GM12878 (cell line): Measurements from ENCODE around the gene MGLL. TPM values are rescaled to one million over a fixed set of nuclear protein-coding genes. Genes with fewer than 3 reads are reported as not detected.

ENCODE experiments used
- ATAC-seq: fragments of 200-7000 bp; cut with Tn5 transposase; 3 replicates; pipeline ENCODE4 v1.9.1; 2020; ENCODE audit warnings: mild to moderate bottlenecking, moderate library complexity
- BruUV-seq: library from RNA; stranded (reverse); fragments of 400-500 nt; replicated peaks from 2 replicates; lab custom pipeline; 2021; lab: Mats Ljungman, UMichigan
- CTCF ChIA-PET: fragments of 300-600 bp; sonication (Branson Sonifier 250); formaldehyde crosslinking; extraction: SDS; loops from one replicate; lab custom pipeline; 2021; ENCODE audit warnings: inconsistent platforms; lab: Yijun Ruan, JAX
- POLR2A ChIA-PET: fragments of 350-600 bp; formaldehyde crosslinking; extraction: SDS; loops from one replicate; lab custom pipeline; 2021; ENCODE audit warnings: inconsistent platforms; lab: Charles Lee
- RAD21 ChIA-PET: fragments of 300-600 bp; sonication (Branson Sonifier 250); formaldehyde crosslinking; loops from one replicate; lab custom pipeline; 2023; ENCODE audit warnings: antibody characterized with exemption; ENCODE audit not compliant: unreplicated experiment; lab: Charles Lee
- SMC1A ChIA-PET: fragments of 300-600 bp; sonication (Branson Sonifier 250); formaldehyde crosslinking; loops from one replicate; lab custom pipeline; 2023; ENCODE audit not compliant: unreplicated experiment, uncharacterized antibody; lab: Charles Lee
- DNase-seq: peaks from one replicate; pipeline ENCODE4 v3.0.0-alpha.2; 2011; ENCODE audit warnings: low read depth, low spot score
- FAIRE-seq: peaks from 3 replicates; lab custom pipeline; 2011; peaks lifted over from hg19 to GRCh38; lab: Jason Lieb, UNC
- H2AFZ ChIP-seq: 2 replicates; pipeline ENCODE4 v1.6.0; 2011; ENCODE audit warnings: low read depth, low read length, control low read depth; ENCODE audit not compliant: control insufficient read depth
- H3K27ac ChIP-seq: 2 replicates; pipeline ENCODE4 v1.5.1; 2011; ENCODE audit warnings: control low read depth; ENCODE audit not compliant: control insufficient read depth, insufficient read depth
- H3K27me3 ChIP-seq, 2 experiments: replicated peaks in 1 of 2; 2 replicates each; pipeline versions ENCODE4 v1.6.0 to v1.6.1; 2011; ENCODE audit warnings: low read length in 1 of 2; ENCODE audit not compliant: control insufficient read depth in 2 of 2, insufficient read depth in 2 of 2
- H3K36me3 ChIP-seq, 2 experiments: 2 replicates each; pipeline ENCODE4 v1.5.1; 2011; ENCODE audit warnings: low read length in 1 of 2; ENCODE audit not compliant: control insufficient read depth in 2 of 2, insufficient read depth in 2 of 2
- H3K4me1 ChIP-seq: 2 replicates; pipeline ENCODE4 v1.6.1; 2011; ENCODE audit warnings: mild to moderate bottlenecking, low read length, moderate library complexity, mixed read lengths; ENCODE audit not compliant: control insufficient read depth, insufficient read depth
- H3K4me2 ChIP-seq: 2 replicates; pipeline ENCODE4 v1.6.0; 2011; ENCODE audit warnings: control low read depth; ENCODE audit not compliant: control insufficient read depth, insufficient read depth
- H3K4me3 ChIP-seq: fragments of 200-600 bp; sonication (generic); 2 replicates; pipeline ENCODE4 v1.5.1; 2016
- H3K79me2 ChIP-seq: 2 replicates; pipeline ENCODE4 v1.6.0; 2011; ENCODE audit warnings: low read length; ENCODE audit not compliant: control insufficient read depth, insufficient read depth
- H3K9ac ChIP-seq: 2 replicates; pipeline ENCODE4 v1.8.0; 2011; ENCODE audit warnings: low read length, control low read depth, mixed read lengths; ENCODE audit not compliant: control insufficient read depth, insufficient read depth
- H3K9me3 ChIP-seq: replicated peaks from 3 replicates; pipeline ENCODE4 v1.5.1; 2011; ENCODE audit warnings: mild to moderate bottlenecking, low read length; ENCODE audit not compliant: control insufficient read depth, insufficient read depth
- H4K20me1 ChIP-seq: 2 replicates; pipeline ENCODE4 v1.6.0; 2011; ENCODE audit not compliant: control insufficient read depth, insufficient read depth
- ATF7 ChIP-seq: fragments of 450-650 bp; IDR thresholded peaks from 2 replicates; pipeline ENCODE4 v1.6.1; 2016; ENCODE audit warnings: low read depth, mild to moderate bottlenecking
- CEBPB ChIP-seq, 2 experiments: fragments of 150-350 bp in 1 of 2; IDR thresholded peaks; 2 replicates each; pipeline ENCODE4 v1.6.1; 2012 to 2014; ENCODE audit warnings: low read depth in 2 of 2, low read length in 2 of 2, borderline replicate concordance in 1 of 2, inconsistent platforms in 1 of 2
- HSF1 ChIP-seq: fragments of 150-350 bp; IDR thresholded peaks from 2 replicates; pipeline ENCODE4 v1.6.1; 2014; ENCODE audit warnings: mild to moderate bottlenecking, low read depth, low read length
- IRF3 ChIP-seq: fragments of 450-650 bp; IDR thresholded peaks from 2 replicates; pipeline ENCODE4 v1.6.1; 2014; ENCODE audit warnings: mild to moderate bottlenecking
- KDM1A ChIP-seq: fragments of 200-600 bp; sonication (generic); IDR thresholded peaks from 2 replicates; pipeline ENCODE4 v1.6.1; 2016; ENCODE audit warnings: borderline replicate concordance
- KLF5 ChIP-seq: fragments of 450-650 bp; IDR thresholded peaks from 2 replicates; pipeline ENCODE4 v1.6.1; 2014; ENCODE audit warnings: mild to moderate bottlenecking; ENCODE audit not compliant: partially characterized antibody
- NFIC ChIP-seq: IDR thresholded peaks from 2 replicates; pipeline ENCODE4 v1.6.1; 2012; ENCODE audit warnings: low read depth, mild to moderate bottlenecking, inconsistent platforms, low read length, moderate library complexity
- NFYA ChIP-seq: IDR thresholded peaks from 2 replicates; pipeline ENCODE4 v1.6.1; 2011; ENCODE audit warnings: low read depth, mild to moderate bottlenecking, low read length, improper control_type of control experiment, borderline replicate concordance
- NR2F1 ChIP-seq: fragments of 450-650 bp; conservative IDR thresholded peaks from 2 replicates; pipeline ENCODE4 v1.6.1; 2017; ENCODE audit warnings: mild to moderate bottlenecking
- RB1 ChIP-seq: fragments of 450-650 bp; formaldehyde crosslinking; IDR thresholded peaks from 2 replicates; pipeline ENCODE4 v1.6.1; 2017; ENCODE audit warnings: mild to moderate bottlenecking, borderline replicate concordance
- SMAD5 ChIP-seq: IDR thresholded peaks from 2 replicates; pipeline ENCODE4 v1.6.1; 2016; ENCODE audit warnings: antibody characterized with exemption, low read depth
- YBX1 ChIP-seq: fragments of 450-650 bp; IDR thresholded peaks from 2 replicates; pipeline ENCODE4 v1.6.1; 2016; ENCODE audit warnings: antibody characterized with exemption
- ZNF384 ChIP-seq: IDR thresholded peaks from 2 replicates; pipeline ENCODE4 v1.6.1; 2012; ENCODE audit warnings: low read depth, mild to moderate bottlenecking, low read length, improper control_type of control experiment, borderline replicate concordance
- WGBS: methylation state at CpG from one replicate; pipeline ENCODE4 v1.1.6; 2016; ENCODE audit warnings: low lambda C conversion rate; ENCODE audit not compliant: insufficient replicate concordance, insufficient coverage; ENCODE audit errors: missing lambda C conversion rate; 5-methylcytosine and 5-hydroxymethylcytosine counted together
- in situ Hi-C: fragments of 300-500 bp; cut with MboI; formaldehyde crosslinking; loops from 9 replicates; pipeline ENCODE4 v1.14.3; 2018; ENCODE audit warnings: mixed read lengths
- intact Hi-C: fragments of 100-400 bp; cut with micrococcal nuclease; formaldehyde crosslinking; loops from one replicate; pipeline ENCODE4 v1.14.2; 2022; ENCODE audit not compliant: unreplicated experiment
- polyA plus RNA-seq, 11 experiments: library from polyadenylated mRNA; depleted of rRNA in 4 of 11; unstranded in 6 of 11; stranded (reverse) in 5 of 11; fragments of >200 nt; fragmentation: Nextera tagmentation in 4 of 11; fragmentation: Illumina TruSeq in 1 of 11; extraction: Ambion mirVana in 4 of 11; extraction: Trizol in 1 of 11; gene quantifications; 1 replicate in 1 of 11; 2 replicates in 10 of 11; pipeline versions ENCODE4 v1.2.1 to v1.2.3, GENCODE V29; 2011 to 2016; ENCODE audit warnings: inconsistent platforms in 2 of 11, missing spikeins in 2 of 11, low read depth in 1 of 11
- total RNA-seq, 4 experiments: library from RNA; depleted of rRNA in 3 of 4; stranded (reverse); fragments of >200 nt in 3 of 4; fragmentation: Illumina TruSeq in 1 of 4; extraction: Trizol in 1 of 4; gene quantifications; 2 replicates each; pipeline versions ENCODE4 v1.2.1 to v1.2.3, GENCODE V29; 2013 to 2021
- TF ChIP-seq, protein P1 (sequence below): fragments of 450-650 bp; IDR thresholded peaks from 2 replicates; pipeline ENCODE4 v1.6.1; 2017; ENCODE audit warnings: borderline replicate concordance
- TF ChIP-seq, protein P2 (sequence below): fragments of 450-650 bp; IDR thresholded peaks from 2 replicates; pipeline ENCODE4 v1.6.1; 2017; ENCODE audit warnings: mild to moderate bottlenecking, moderate library complexity

Gene MGLL
- total and polyA plus RNA-seq, 10 of the 15 experiments (the other 5 are each of a cell fraction or from before 2014, with no cell fraction given), result 44.9 to 177 (median 72.9) TPM

DNA sequence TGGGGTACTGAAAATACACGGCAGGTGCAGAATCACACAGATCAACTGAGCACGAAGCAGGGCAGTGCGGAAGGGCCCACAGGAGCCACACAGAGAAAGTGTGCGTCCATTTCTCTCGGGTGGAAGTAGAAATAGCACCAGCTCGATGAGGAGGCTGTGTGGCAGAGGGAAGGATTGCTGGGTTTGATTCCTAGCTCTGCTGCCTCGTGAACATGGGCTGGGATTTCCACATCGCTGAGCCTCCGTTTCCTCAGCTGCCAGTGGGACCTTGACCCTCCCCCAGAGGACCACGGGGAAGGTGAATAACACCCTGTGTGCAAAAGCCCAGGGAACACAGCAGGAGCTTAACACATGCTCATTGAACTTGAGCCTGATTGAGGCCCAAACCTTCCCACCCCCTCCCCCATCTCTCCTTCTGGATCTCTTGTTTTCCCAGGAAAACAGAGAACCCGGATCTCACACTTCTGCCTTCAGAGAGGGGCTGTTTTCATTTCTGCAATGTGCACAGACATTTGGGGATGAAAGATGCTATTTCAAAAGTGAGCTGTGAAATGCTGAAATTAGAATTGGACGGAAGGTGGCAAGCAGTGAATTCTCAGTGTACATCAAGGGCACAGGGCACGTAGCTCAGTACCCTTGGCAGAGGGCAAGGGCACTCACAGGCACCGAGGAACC, 111.2 kb downstream of the MGLL start:
- DNase-seq (no peak), FAIRE-seq (no peak), ATAC-seq (no peak)
- H2AFZ ChIP-seq, result no peak overlapping the region
- peaks cover 30 to 54% of the 10 kb centered on the region in 2 experiments; a peak in 3 of 4 replicates for H3K36me3 ChIP-seq
- H3K9me3 ChIP-seq, result no peaks in the 10 kb centered on the region
- no peak overlapping the region for H3K4me2 ChIP-seq
- ChIA-PET SMC1A (interaction anchor here (1.0 kb wide), 1 partner anchor 12 kb away, joined by 5 read pairs; no protein-coding TSS in a partner anchor), RAD21 (no interaction called here), POLR2A (no interaction called here), CTCF (no interaction called here)
- H3K4me3 ChIP-seq, result no peak overlapping the region
- no peaks in the 10 kb centered on the region for H3K79me2 ChIP-seq
- in situ Hi-C loops (no loop called here), intact Hi-C loops (no loop called here)
- no peak overlapping the region for H3K27ac ChIP-seq
- H3K4me1 ChIP-seq, result no peaks in the 10 kb centered on the region
- H4K20me1 ChIP-seq, result no peaks in the 10 kb centered on the region
- no TSS peak for BruUV-seq
- 91% methylated on average over 14 of the region's 14 CpGs for WGBS
- H3K9ac ChIP-seq, result no peak overlapping the region
- H3K27me3 ChIP-seq, result no peaks in the 10 kb centered on the region
- TF ChIP-seq, protein P1, sequence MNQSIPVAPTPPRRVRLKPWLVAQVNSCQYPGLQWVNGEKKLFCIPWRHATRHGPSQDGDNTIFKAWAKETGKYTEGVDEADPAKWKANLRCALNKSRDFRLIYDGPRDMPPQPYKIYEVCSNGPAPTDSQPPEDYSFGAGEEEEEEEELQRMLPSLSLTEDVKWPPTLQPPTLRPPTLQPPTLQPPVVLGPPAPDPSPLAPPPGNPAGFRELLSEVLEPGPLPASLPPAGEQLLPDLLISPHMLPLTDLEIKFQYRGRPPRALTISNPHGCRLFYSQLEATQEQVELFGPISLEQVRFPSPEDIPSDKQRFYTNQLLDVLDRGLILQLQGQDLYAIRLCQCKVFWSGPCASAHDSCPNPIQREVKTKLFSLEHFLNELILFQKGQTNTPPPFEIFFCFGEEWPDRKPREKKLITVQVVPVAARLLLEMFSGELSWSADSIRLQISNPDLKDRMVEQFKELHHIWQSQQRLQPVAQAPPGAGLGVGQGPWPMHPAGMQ, result no peak
- TF ChIP-seq NR2F1 (no peak), NFYA (no peak), HSF1 (no peak), ATF7 (no peak), SMAD5 (no peak), NFIC (no peak), CEBPB (IDR thresholded peaks at IDR 0.05; ENCODE audit: borderline replicate concordance in 1 of 2, low read depth in 2 of 2, low read length in 2 of 2) (no peak), ZNF384 (no peak), KLF5 (no peak), YBX1 (no peak), KDM1A (no peak), IRF3 (no peak), RB1 (no peak)
- TF ChIP-seq, protein P2, sequence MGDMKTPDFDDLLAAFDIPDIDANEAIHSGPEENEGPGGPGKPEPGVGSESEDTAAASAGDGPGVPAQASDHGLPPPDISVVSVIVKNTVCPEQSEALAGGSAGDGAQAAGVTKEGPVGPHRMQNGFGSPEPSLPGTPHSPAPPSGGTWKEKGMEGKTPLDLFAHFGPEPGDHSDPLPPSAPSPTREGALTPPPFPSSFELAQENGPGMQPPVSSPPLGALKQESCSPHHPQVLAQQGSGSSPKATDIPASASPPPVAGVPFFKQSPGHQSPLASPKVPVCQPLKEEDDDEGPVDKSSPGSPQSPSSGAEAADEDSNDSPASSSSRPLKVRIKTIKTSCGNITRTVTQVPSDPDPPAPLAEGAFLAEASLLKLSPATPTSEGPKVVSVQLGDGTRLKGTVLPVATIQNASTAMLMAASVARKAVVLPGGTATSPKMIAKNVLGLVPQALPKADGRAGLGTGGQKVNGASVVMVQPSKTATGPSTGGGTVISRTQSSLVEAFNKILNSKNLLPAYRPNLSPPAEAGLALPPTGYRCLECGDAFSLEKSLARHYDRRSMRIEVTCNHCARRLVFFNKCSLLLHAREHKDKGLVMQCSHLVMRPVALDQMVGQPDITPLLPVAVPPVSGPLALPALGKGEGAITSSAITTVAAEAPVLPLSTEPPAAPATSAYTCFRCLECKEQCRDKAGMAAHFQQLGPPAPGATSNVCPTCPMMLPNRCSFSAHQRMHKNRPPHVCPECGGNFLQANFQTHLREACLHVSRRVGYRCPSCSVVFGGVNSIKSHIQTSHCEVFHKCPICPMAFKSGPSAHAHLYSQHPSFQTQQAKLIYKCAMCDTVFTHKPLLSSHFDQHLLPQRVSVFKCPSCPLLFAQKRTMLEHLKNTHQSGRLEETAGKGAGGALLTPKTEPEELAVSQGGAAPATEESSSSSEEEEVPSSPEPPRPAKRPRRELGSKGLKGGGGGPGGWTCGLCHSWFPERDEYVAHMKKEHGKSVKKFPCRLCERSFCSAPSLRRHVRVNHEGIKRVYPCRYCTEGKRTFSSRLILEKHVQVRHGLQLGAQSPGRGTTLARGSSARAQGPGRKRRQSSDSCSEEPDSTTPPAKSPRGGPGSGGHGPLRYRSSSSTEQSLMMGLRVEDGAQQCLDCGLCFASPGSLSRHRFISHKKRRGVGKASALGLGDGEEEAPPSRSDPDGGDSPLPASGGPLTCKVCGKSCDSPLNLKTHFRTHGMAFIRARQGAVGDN, result no peak
